PC-9 (cell line): ENCODE measurements around the gene NCAN. TPM values are rescaled to one million over a fixed set of nuclear protein-coding genes. Genes with fewer than 3 reads are reported as not detected.

ENCODE experiments used
- BruUV-seq: library from RNA; stranded (reverse); fragments of 400-500 nt; replicated peaks from 2 replicates; lab custom pipeline; 2021; lab: Mats Ljungman, UMichigan
- CTCF ChIA-PET: fragments of 300-600 bp; sonication (Branson Sonifier 250); formaldehyde crosslinking; loops from one replicate; lab custom pipeline; 2022; ENCODE audit warnings: antibody characterized with exemption; lab: Charles Lee
- POLR2A ChIA-PET: fragments of 300-600 bp; sonication (Branson Sonifier 250); formaldehyde crosslinking; loops from one replicate; lab custom pipeline; 2022; ENCODE audit warnings: antibody characterized with exemption; ENCODE audit not compliant: unreplicated experiment; lab: Charles Lee
- DNase-seq, 2 experiments: peaks; one replicate each; pipeline versions ENCODE4 v3.0.0 to v3.0.0-alpha.2; 2015 to 2022; ENCODE audit warnings: mixed read lengths in 1 of 2
- H2AFZ ChIP-seq: fragments of 200-600 bp; sonication (generic); 2 replicates; pipeline ENCODE4 v1.8.1; 2017; ENCODE audit warnings: antibody characterized with exemption
- H3F3A ChIP-seq: fragments of 200-600 bp; sonication (generic); 2 replicates; pipeline ENCODE4 v1.8.1; 2017; ENCODE audit warnings: antibody characterized with exemption, mild to moderate bottlenecking, low read depth; ENCODE audit not compliant: insufficient read depth
- H3K27ac ChIP-seq: fragments of 200-600 bp; sonication (generic); 2 replicates; pipeline ENCODE4 v1.6.1; 2016; ENCODE audit warnings: mixed run types
- H3K27me3 ChIP-seq: fragments of 200-600 bp; sonication (generic); 2 replicates; pipeline ENCODE4 v1.6.1; 2016; ENCODE audit warnings: low read depth, mixed run types; ENCODE audit not compliant: insufficient read depth
- H3K36me3 ChIP-seq: fragments of 200-600 bp; sonication (generic); 2 replicates; pipeline ENCODE4 v1.6.1; 2016; ENCODE audit warnings: low read depth, mixed run types
- H3K4me1 ChIP-seq: fragments of 200-600 bp; sonication (generic); replicated peaks from 2 replicates; pipeline ENCODE4 v1.6.1; 2016; ENCODE audit warnings: mixed run types; ENCODE audit not compliant: insufficient read depth
- H3K4me2 ChIP-seq: fragments of 200-600 bp; sonication (generic); 2 replicates; pipeline ENCODE4 v1.6.1; 2017; ENCODE audit warnings: mixed run types
- H3K4me3 ChIP-seq: fragments of 200-600 bp; sonication (generic); 2 replicates; pipeline ENCODE4 v1.6.1; 2016; ENCODE audit warnings: mixed run types
- H3K79me2 ChIP-seq: fragments of 200-600 bp; sonication (generic); 2 replicates; pipeline ENCODE4 v1.6.1; 2017; ENCODE audit warnings: low read depth, mixed run types
- H3K9me2 ChIP-seq: fragments of 200-600 bp; sonication (generic); 2 replicates; pipeline ENCODE4 v1.8.1; 2017; ENCODE audit warnings: mild to moderate bottlenecking; ENCODE audit not compliant: insufficient read depth
- H3K9me3 ChIP-seq: fragments of 200-600 bp; sonication (generic); 2 replicates; pipeline ENCODE4 v1.8.1; 2016; ENCODE audit warnings: low read depth; ENCODE audit not compliant: insufficient read depth
- H4K20me1 ChIP-seq: fragments of 200-600 bp; sonication (generic); 2 replicates; pipeline ENCODE4 v1.8.1; 2017; ENCODE audit not compliant: insufficient read depth
- EZH2 ChIP-seq: fragments of 200-600 bp; sonication (generic); IDR thresholded peaks from 2 replicates; pipeline ENCODE4 v1.8.0; 2017; ENCODE audit warnings: antibody characterized with exemption, low read depth
- intact Hi-C: fragments of 100-400 bp; cut with micrococcal nuclease; formaldehyde crosslinking; loops from one replicate; pipeline ENCODE4 v1.10.0; 2022; ENCODE audit not compliant: unreplicated experiment
- total RNA-seq: library from RNA; stranded (reverse); gene quantifications from 2 replicates; pipeline ENCODE4 v1.2.3, GENCODE V29; 2021
- TF ChIP-seq, protein P1 (sequence below): fragments of 200-600 bp; sonication (generic); conservative IDR thresholded peaks from 2 replicates; pipeline ENCODE4 v1.6.1; 2017; ENCODE audit warnings: mixed run types, antibody characterized with exemption, mild to moderate bottlenecking, moderate library complexity

NCAN gene
- total RNA-seq, 1 experiment from 2014 or later = not detected

DNA sequence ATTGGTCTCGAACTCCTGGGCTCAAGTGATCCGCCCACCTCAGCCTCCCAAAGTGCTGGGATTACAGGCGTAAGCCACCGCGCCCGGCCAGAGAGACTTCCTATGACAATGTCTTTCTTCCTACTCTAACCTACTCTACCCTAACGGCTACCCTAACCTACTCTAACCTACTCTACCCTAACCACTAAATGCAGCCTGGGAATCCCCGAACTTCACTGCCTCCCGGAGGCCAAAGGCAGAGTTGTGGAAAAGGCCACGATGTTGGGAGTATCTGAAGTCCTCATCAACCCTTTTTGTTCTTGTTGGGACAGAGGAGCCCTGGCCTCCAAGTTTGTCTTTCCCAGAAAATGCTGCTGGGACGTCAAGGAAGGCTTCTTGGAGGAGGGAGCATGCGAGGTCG lies 7.6 kb upstream of the NCAN start:
- H3K4me2 ChIP-seq = no peak overlapping the region
- no peaks in the 10 kb centered on the region for H3K9me2 ChIP-seq
- peaks cover 16% of the 10 kb centered on the region; the same call in 1 of the 2 replicates for H3K27me3 ChIP-seq
- H3K9me3 ChIP-seq = no peaks in the 10 kb centered on the region
- H3F3A ChIP-seq = peaks cover 21% of the 10 kb centered on the region; the same call in 1 of the 2 replicates
- H2AFZ ChIP-seq = no peak overlapping the region
- intact Hi-C loops = no loop called here
- no peak overlapping the region for H3K27ac ChIP-seq
- no peaks in the 10 kb centered on the region for H4K20me1 ChIP-seq
- BruUV-seq = no TSS peak
- DNase-seq = no peak
- H3K4me1 ChIP-seq = peaks cover 14% of the 10 kb centered on the region
- TF ChIP-seq, protein P1, sequence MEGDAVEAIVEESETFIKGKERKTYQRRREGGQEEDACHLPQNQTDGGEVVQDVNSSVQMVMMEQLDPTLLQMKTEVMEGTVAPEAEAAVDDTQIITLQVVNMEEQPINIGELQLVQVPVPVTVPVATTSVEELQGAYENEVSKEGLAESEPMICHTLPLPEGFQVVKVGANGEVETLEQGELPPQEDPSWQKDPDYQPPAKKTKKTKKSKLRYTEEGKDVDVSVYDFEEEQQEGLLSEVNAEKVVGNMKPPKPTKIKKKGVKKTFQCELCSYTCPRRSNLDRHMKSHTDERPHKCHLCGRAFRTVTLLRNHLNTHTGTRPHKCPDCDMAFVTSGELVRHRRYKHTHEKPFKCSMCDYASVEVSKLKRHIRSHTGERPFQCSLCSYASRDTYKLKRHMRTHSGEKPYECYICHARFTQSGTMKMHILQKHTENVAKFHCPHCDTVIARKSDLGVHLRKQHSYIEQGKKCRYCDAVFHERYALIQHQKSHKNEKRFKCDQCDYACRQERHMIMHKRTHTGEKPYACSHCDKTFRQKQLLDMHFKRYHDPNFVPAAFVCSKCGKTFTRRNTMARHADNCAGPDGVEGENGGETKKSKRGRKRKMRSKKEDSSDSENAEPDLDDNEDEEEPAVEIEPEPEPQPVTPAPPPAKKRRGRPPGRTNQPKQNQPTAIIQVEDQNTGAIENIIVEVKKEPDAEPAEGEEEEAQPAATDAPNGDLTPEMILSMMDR = no peak
- no peak for TF ChIP-seq EZH2
- no peaks in the 10 kb centered on the region for H3K36me3 ChIP-seq
- POLR2A ChIA-PET = interaction anchor here (1.4 kb wide), 1 partner anchor 11 kb away, joined by 66 read pairs; no protein-coding TSS in a partner anchor
- peaks cover 21% of the 10 kb centered on the region for H3K79me2 ChIP-seq
- no peak overlapping the region; the same call in 1 of the 2 replicates for H3K4me3 ChIP-seq
- CTCF ChIA-PET = no interaction called here

DNA sequence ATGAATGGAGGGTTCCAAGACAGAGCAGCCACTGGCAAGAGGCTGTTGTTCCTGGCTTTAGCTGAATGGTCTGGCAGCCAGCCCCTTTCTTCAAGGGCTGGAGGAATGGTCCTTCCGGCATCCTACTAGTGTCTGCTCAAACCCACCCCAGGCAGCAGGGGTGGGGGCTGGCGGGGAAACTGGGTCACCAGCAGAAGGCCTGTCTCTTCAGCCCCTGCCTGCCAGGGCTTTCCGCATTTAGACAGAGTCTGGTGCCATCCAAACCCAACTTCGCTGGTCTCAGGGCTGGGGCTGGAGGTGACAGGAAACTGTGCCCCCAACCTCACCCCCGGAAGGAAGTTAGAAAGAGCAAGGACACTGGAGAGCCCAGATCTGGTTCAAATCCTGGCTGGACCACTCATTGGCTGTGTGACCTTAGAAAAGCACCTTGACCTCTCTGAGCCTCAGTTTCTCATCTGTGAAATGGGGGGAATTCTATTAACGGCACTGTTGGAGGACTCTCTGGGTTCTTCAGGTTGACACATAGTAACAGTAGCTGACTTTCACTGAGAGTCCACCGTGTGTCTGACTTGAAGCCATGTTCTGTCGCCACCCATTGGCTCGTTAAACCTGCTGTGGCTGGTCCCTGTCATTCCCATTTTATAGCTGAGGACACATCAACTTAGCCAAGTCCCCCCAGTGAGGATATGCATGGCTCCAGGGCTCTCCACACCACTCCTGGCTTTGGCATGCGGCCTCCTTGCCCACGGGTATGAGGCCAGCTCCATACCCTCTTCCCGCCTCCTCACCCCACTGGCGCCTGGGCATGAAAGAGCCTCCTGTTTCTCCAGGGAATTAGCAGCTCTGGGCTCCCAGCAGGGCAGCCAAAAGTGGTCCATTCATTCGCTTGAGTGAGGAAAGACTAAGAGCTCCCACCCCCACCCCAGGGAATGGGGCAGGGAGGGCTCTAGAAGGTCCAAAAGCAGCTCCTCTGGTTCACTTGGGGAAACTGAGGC lies 6.0 kb upstream of the NCAN start:
- CTCF ChIA-PET = no interaction called here
- DNase-seq = no peak
- POLR2A ChIA-PET = no interaction called here
- intact Hi-C loops = no loop called here
- H3K36me3 ChIP-seq = no peaks in the 10 kb centered on the region
- H3F3A ChIP-seq = peaks cover 11% of the 10 kb centered on the region; the same call in 1 of the 2 replicates
- H3K27me3 ChIP-seq = peaks cover 16% of the 10 kb centered on the region; the same call in 1 of the 2 replicates
- no peak overlapping the region for H3K4me3 ChIP-seq
- H3K4me2 ChIP-seq = no peak overlapping the region
- no peaks in the 10 kb centered on the region for H4K20me1 ChIP-seq
- BruUV-seq = no TSS peak
- peaks cover 14% of the 10 kb centered on the region for H3K4me1 ChIP-seq
- H3K27ac ChIP-seq = no peak overlapping the region
- no peaks in the 10 kb centered on the region for H3K9me2 ChIP-seq
- TF ChIP-seq EZH2 = no peak
- TF ChIP-seq, protein P1 = no peak
- H3K79me2 ChIP-seq = peaks cover 21% of the 10 kb centered on the region
- H3K9me3 ChIP-seq = no peaks in the 10 kb centered on the region
- no peak overlapping the region for H2AFZ ChIP-seq

DNA sequence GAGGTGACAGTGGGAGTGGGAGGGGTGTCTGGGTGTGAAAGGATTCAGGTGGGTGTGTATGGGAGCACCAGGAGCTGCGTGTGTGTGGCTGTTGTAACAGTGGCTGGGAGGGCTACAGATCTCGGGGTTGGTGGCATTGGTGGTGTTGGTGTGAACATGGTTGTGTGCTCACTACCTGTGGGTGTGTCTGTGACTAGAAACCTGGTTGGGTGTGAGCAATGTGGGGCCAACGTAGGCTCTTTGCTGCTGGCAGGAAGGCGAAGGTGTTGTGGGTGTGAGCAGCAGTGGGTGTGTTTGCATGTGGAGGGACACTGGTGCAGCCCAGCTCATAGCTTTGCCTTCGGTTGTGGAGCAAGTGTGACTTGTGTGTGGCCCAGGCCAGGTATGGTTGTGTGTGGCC lies 4.8 kb upstream of the NCAN start:
- Histone ChIP-seq H4K20me1 (no peaks in the 10 kb centered on the region), H3K27ac (no peak overlapping the region), H3F3A (no peaks in the 10 kb centered on the region), H3K27me3 (peaks cover 16% of the 10 kb centered on the region; the same call in 1 of the 2 replicates), H2AFZ (no peak overlapping the region), H3K4me3 (no peak overlapping the region), H3K4me1 (peaks cover 6% of the 10 kb centered on the region), H3K4me2 (no peak overlapping the region), H3K9me3 (no peaks in the 10 kb centered on the region), H3K36me3 (no peaks in the 10 kb centered on the region), H3K9me2 (no peaks in the 10 kb centered on the region), H3K79me2 (peaks cover 11% of the 10 kb centered on the region)
- ChIA-PET POLR2A (no interaction called here), CTCF (no interaction called here)
- no TSS peak for BruUV-seq
- no peak for DNase-seq
- no peak for TF ChIP-seq EZH2
- TF ChIP-seq, protein P1 = no peak
- intact Hi-C loops = no loop called here
